ENCODE data around the gene CRYBA2. TPM values are rescaled to one million over a fixed set of nuclear protein-coding genes. Genes with fewer than 3 reads are reported as not detected.
A peak's percentile ranks its signal among the peaks of the same experiment; 100 is the strongest.

The CRYBA2 gene
- total RNA-seq, 1 donor = not detected

GRCh38 chr2:219023045-219023605 lies 29.9 kb upstream of the CRYBA2 start:
- no peak for DNase-seq (ENCODE audit: low read depth)
- TF ChIP-seq CTCF (IDR thresholded peaks at IDR 0.05; ENCODE audit: insufficient read depth, low read length) = no peak
- no peak overlapping the region for H3K4me3 ChIP-seq (ENCODE audit: low read depth, low read length)

- no peak overlapping the region for H3K4me3 ChIP-seq (ENCODE audit: low read depth, low read length)
- no peak for DNase-seq (ENCODE audit: low read depth)
- TF ChIP-seq CTCF (IDR thresholded peaks at IDR 0.05; ENCODE audit: insufficient read depth, low read length) = no peak
Observed at GRCh38 chr2:219022616-219023015, 29.4 kb upstream of the CRYBA2 start.

GRCh38 chr2:219022041-219022440 lies 28.8 kb upstream of the CRYBA2 start:
- no peak overlapping the region for H3K4me3 ChIP-seq (ENCODE audit: low read depth, low read length)
- TF ChIP-seq CTCF (IDR thresholded peaks at IDR 0.05; ENCODE audit: insufficient read depth, low read length) = no peak
- DNase-seq (ENCODE audit: low read depth) = no peak

GRCh38 chr2:219021591-219021990 lies 28.4 kb upstream of the CRYBA2 start:
- H3K4me3 ChIP-seq (ENCODE audit: low read depth, low read length) = no peak overlapping the region
- no peak for DNase-seq (ENCODE audit: low read depth)
- no peak for TF ChIP-seq CTCF (IDR thresholded peaks at IDR 0.05; ENCODE audit: insufficient read depth, low read length)

GRCh38 chr2:219020604-219021365 lies 27.6 kb upstream of the CRYBA2 start:
- DNase-seq (ENCODE audit: low read depth) = peak; percentile 28
- TF ChIP-seq CTCF (IDR thresholded peaks at IDR 0.05; ENCODE audit: insufficient read depth, low read length) = no peak
- no peak overlapping the region for H3K4me3 ChIP-seq (ENCODE audit: low read depth, low read length)

- no peak for TF ChIP-seq CTCF (IDR thresholded peaks at IDR 0.05; ENCODE audit: insufficient read depth, low read length)
- no peak overlapping the region for H3K4me3 ChIP-seq (ENCODE audit: low read depth, low read length)
- DNase-seq (ENCODE audit: low read depth) = no peak
Observed at GRCh38 chr2:219019436-219019835, 26.2 kb upstream of the CRYBA2 start.
